ENCODE data around the gene PDE6G.

The PDE6G gene

DNA sequence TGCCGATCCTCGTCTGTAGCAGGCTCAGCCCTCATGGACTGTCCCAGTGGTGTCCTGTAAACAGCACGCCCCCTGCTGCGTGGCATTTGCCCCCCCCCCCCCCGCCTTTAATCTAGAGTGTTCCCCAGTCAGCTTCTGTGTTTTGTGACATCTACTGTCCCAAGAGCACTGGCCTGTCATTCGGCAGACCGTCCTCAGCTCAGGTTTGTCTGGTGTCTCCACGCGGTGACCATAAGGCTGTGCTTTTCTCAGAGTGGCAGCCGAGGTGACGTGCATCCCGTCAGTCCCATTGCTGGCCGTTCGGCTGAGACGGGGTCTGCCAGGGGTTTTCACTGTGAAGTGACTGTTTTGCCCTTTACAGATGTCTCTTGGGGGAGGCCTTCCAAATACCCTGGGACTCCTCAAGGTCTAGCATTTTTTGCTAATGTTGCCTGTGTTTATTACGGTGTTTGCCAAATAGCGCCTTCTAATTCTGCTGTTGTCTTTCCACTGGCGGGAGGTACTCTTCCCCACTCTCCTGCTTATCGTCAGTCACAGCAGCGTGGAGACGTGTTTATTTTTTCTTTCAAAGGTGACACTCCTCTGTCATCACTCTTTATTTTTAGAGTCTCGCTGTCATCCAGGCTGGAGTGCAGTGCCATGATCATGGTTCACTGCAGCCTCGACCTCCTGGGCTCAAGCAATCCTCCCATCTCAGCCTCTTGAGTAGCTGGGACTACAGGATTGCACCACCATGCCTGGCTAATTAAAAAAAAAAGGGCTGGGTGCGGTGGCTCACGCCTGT is 41.1 kb upstream of the PDE6G start:
- peaks cover 57 to 100% (median 100%) of the 10 kb centered on the region in 11 experiments; a peak in 21 of 22 replicates for H4K20me1 ChIP-seq
- H3K9me3 ChIP-seq (replicated peaks in 1 of 11) = no peaks in the 10 kb centered on the region
- peaks cover 91 to 99% (median 98%) of the 10 kb centered on the region in 11 experiments for H3K36me3 ChIP-seq
- peak overlapping the region in 4 of 11 experiments; percentile 2 to 27 (median 22); a peak in 2 of 22 replicates for H3K9ac ChIP-seq
- no peaks in the 10 kb centered on the region for H3K27me3 ChIP-seq
- no peak for TF ChIP-seq Cebpa-rat (IDR thresholded peaks at IDR 0.05)
- H3K4me1 ChIP-seq = peaks cover 18 to 19% (median 19%) of the 10 kb centered on the region in 10 experiments
- no peak overlapping the region for H3K4me2 ChIP-seq
- H3K4me3 ChIP-seq = no peak overlapping the region
- no peak overlapping the region for H3K27ac ChIP-seq

DNA sequence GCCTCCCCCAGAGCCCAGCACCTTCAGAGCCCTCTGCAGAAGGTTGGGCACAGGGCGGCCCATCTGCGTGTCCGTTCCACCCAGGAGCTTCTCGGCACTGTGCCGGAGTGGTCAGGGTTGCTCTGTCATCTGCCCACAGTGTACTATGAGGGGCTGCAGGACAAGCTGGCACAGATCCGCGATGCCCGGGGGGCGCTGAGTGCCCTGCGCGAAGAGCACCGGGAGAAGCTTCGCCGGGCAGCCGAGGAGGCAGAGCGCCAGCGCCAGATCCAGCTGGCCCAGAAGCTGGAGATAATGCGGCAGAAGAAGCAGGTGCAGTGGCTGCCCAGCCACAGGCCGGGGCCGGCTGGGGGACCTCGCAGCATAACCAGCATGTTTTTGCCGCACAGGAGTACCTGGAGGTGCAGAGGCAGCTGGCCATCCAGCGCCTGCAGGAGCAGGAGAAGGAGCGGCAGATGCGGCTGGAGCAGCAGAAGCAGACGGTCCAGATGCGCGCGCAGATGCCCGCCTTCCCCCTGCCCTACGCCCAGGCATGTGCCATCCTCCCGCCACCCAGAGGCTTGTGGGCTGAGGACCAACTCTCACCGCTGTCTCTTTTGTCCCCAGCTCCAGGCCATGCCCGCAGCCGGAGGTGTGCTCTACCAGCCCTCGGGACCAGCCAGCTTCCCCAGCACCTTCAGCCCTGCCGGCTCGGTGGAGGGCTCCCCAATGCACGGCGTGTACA is 40.0 kb upstream of the PDE6G start:
- no peak for TF ChIP-seq Cebpa-rat (IDR thresholded peaks at IDR 0.05)
- Histone ChIP-seq H3K9ac (0 out of 22 replicates have a peak overlapping the region, but pooled peaks of 1 of the 11 experiments have one; percentile 2), H3K9me3 (replicated peaks in 1 of 11) (no peaks in the 10 kb centered on the region), H3K36me3 (peaks cover 96 to 100% (median 99%) of the 10 kb centered on the region in 11 experiments), H3K4me1 (peaks cover 7 to 9% (median 8%) of the 10 kb centered on the region in 10 experiments), H3K4me3 (no peak overlapping the region), H3K4me2 (no peak overlapping the region), H3K27ac (no peak overlapping the region), H4K20me1 (peaks cover 46 to 100% (median 100%) of the 10 kb centered on the region in 11 experiments; a peak in 21 of 22 replicates), H3K27me3 (no peaks in the 10 kb centered on the region)

DNA sequence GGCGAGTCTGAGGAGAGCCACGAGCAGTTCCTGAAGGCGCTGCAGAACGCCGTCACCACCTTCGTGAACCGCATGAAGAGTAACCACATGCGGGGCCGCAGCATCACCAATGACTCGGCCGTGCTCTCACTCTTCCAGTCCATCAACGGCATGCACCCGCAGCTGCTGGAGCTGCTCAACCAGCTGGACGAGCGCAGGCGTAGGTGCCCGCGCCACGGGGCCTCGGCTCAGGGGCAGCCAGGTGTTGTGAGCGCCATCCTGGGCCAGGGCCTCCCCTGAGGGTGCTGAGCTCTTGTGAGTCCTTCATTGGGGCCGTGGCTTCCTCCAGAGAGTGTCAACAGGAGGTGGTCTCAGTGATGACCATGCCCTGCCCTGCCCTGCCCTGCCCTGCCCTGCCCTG is 39.5 kb upstream of the PDE6G start:
- Histone ChIP-seq H3K9me3 (replicated peaks in 1 of 11) (no peaks in the 10 kb centered on the region), H3K9ac (0 out of 22 replicates have a peak overlapping the region, but pooled peaks of 1 of the 11 experiments have one; percentile 18), H3K36me3 (peaks cover 96 to 100% (median 99%) of the 10 kb centered on the region in 11 experiments), H3K27ac (no peak overlapping the region), H4K20me1 (peaks cover 43 to 100% (median 100%) of the 10 kb centered on the region in 11 experiments; a peak in 21 of 22 replicates), H3K4me3 (no peak overlapping the region), H3K4me1 (peaks cover 1 to 3% (median 3%) of the 10 kb centered on the region in 10 experiments; a peak in 18 of 20 replicates), H3K27me3 (no peaks in the 10 kb centered on the region), H3K4me2 (no peak overlapping the region)
- TF ChIP-seq Cebpa-rat (IDR thresholded peaks at IDR 0.05) = no peak

DNA sequence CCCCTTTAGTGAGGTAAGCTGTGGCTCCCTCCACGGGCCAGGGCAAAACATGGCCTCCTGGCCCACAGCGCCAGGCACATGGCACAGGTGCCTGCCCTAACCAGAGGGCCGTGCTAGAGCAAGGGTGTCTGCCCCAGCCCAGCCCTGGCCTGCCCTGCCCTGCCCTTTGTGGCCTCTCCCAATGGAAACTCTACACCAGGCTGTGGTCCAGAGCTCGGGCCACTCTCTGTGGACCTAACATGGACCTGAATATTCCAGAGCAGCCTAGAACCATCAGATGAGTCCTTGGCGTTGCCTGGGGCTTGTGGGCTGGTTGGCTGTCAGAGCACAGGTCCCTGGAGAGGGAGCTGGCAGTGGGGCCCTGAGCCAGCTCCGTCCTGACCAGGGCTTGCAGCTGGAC is 38.9 kb upstream of the PDE6G start:
- H3K9ac ChIP-seq = 0 out of 22 replicates have a peak overlapping the region, but pooled peaks of 1 of the 11 experiments have one; percentile 18
- no peaks in the 10 kb centered on the region for H3K9me3 ChIP-seq (replicated peaks in 1 of 11)
- no peak overlapping the region for H3K27ac ChIP-seq
- H3K36me3 ChIP-seq = peaks cover 98 to 100% (median 100%) of the 10 kb centered on the region in 11 experiments
- no peaks in the 10 kb centered on the region for H3K27me3 ChIP-seq
- H3K4me3 ChIP-seq = no peak overlapping the region
- no peak overlapping the region for H3K4me2 ChIP-seq
- no peaks in the 10 kb centered on the region for H3K4me1 ChIP-seq
- peaks cover 46 to 100% (median 100%) of the 10 kb centered on the region in 11 experiments for H4K20me1 ChIP-seq
- TF ChIP-seq Cebpa-rat (IDR thresholded peaks at IDR 0.05) = no peak

DNA sequence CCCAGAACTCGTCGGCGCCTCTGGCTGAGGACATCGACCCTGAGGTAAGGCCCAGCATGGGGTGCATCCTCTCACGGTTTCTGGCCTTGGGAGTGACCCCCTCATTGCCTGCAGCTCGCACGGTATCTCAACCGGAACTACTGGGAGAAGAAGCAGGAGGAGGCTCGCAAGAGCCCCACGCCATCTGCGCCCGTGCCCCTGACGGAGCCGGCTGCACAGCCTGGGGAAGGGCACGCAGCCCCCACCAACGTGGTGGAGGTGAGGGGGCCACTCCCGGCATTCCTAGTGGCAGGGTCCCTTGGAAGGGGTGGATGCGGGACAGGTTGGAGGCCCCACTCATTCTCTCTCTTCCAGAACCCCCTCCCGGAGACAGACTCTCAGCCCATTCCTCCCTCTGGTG is 38.5 kb upstream of the PDE6G start:
- Histone ChIP-seq H3K4me2 (no peak overlapping the region), H3K27ac (no peak overlapping the region), H3K4me3 (no peak overlapping the region), H3K9ac (0 out of 22 replicates have a peak overlapping the region, but pooled peaks of 1 of the 11 experiments have one; percentile 10), H3K9me3 (replicated peaks in 1 of 11) (no peaks in the 10 kb centered on the region), H4K20me1 (peaks cover 50 to 100% (median 100%) of the 10 kb centered on the region in 11 experiments), H3K27me3 (no peaks in the 10 kb centered on the region), H3K36me3 (peaks cover 100% of the 10 kb centered on the region in 11 experiments), H3K4me1 (no peaks in the 10 kb centered on the region)
- TF ChIP-seq Cebpa-rat (IDR thresholded peaks at IDR 0.05) = no peak

DNA sequence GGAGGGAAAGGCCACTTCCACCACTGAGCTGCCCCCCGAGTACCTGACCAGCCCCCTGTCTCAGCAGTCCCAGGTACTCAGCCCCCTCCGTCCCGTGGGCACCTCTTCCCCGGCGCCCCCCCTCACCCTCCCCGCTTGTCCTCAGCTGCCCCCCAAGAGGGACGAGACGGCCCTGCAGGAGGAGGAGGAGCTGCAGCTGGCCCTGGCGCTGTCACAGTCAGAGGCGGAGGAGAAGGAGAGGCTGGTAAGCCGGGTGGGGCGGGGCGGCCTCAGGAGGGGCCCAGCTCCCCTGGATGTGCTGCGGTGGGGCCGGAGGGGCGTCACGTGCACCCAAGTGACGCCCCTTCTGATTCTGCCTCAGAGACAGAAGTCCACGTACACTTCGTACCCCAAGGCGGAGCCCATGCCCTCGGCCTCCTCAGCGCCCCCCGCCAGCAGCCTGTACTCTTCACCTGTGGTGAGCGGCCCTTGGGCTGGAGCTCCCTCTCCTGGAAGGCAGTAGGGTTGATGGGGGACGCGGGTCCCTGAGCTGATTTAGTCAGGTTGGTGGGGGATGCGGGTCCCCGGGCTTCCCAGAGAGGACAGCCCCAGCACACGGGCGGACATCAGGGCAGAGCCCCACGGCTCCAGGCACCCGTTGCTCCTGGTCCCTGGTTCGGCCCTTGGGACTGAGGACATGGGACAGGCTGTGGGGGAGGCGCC is 37.3 kb upstream of the PDE6G start:
- H4K20me1 ChIP-seq = peaks cover 52 to 100% (median 100%) of the 10 kb centered on the region in 11 experiments
- no peak overlapping the region for H3K4me2 ChIP-seq
- no peaks in the 10 kb centered on the region for H3K27me3 ChIP-seq
- no peaks in the 10 kb centered on the region for H3K9me3 ChIP-seq (replicated peaks in 1 of 11)
- H3K36me3 ChIP-seq = peaks cover 100% of the 10 kb centered on the region in 11 experiments
- TF ChIP-seq Cebpa-rat (IDR thresholded peaks at IDR 0.05) = no peak
- no peaks in the 10 kb centered on the region for H3K4me1 ChIP-seq
- H3K27ac ChIP-seq = no peak overlapping the region
- H3K4me3 ChIP-seq = no peak overlapping the region
- H3K9ac ChIP-seq = no peak overlapping the region

DNA sequence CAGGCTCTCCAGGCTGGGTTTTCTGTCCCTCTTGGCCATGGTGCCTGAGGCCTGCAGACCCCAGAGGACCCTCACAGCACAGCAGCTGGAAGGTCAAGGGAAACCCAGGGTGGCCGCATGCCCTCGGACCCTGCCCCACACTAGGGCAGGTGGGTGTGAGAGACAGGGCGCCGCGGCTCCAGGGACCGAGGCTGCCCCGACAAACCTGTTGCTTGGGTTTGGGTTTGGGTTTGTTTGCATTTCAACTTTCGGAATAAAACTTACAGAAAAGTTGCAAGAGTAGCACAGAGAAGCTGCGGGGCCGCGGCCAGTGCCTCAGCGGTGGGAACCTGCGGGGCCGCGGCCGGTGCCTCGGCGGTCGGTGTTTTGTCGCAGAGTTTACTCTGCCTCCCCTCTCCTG is 35.3 kb upstream of the PDE6G start:
- H3K4me1 ChIP-seq = no peaks in the 10 kb centered on the region; a peak in 1 of 20 replicates
- no peaks in the 10 kb centered on the region for H3K27me3 ChIP-seq
- peaks cover 100% of the 10 kb centered on the region in 11 experiments for H3K36me3 ChIP-seq
- H4K20me1 ChIP-seq = peaks cover 52 to 100% (median 100%) of the 10 kb centered on the region in 11 experiments
- H3K27ac ChIP-seq = no peak overlapping the region
- no peak overlapping the region for H3K9ac ChIP-seq
- no peak for TF ChIP-seq Cebpa-rat (IDR thresholded peaks at IDR 0.05)
- no peak overlapping the region for H3K4me3 ChIP-seq
- no peak overlapping the region for H3K4me2 ChIP-seq
- H3K9me3 ChIP-seq (replicated peaks in 1 of 11) = no peaks in the 10 kb centered on the region

DNA sequence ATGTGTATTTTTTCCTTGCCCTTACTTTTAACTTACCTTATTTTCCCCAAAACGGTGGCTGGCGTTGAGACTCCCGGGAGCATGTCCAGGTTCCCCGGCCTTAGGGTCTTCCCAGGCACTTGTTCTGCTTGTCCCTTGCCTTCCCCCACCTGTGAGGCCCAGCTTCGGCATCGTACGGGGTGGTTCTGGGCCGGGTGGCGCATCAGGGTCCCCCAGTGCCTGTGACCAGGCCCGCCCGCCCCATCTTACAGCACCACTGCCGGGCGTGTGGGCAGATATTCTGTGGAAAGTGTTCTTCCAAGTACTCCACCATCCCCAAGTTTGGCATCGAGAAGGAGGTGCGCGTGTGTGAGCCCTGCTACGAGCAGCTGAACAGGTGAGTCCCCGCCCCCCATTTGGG is 34.9 kb upstream of the PDE6G start:
- Histone ChIP-seq H3K9ac (no peak overlapping the region), H3K36me3 (peaks cover 100% of the 10 kb centered on the region in 11 experiments), H3K27me3 (no peaks in the 10 kb centered on the region), H3K27ac (no peak overlapping the region), H3K4me1 (peaks cover 0 to 4% (median under 1%) of the 10 kb centered on the region in 10 experiments; a peak in 8 of 20 replicates), H3K4me2 (no peak overlapping the region), H4K20me1 (peaks cover 52 to 100% (median 100%) of the 10 kb centered on the region in 11 experiments), H3K4me3 (no peak overlapping the region), H3K9me3 (replicated peaks in 1 of 11) (no peaks in the 10 kb centered on the region)
- TF ChIP-seq Cebpa-rat (IDR thresholded peaks at IDR 0.05) = no peak
